Endothelial cell of hepatic sinusoid (primary cell): ENCODE data around the gene ABLIM2.
"Not testable (repeated sequence)": the region's sequence is repeated elsewhere in the genome, so short reads cannot be mapped to it uniquely, and the experiment has no call there.

Experiments
- in situ Hi-C: cut with HindIII; loops from 2 replicates; pipeline ENCODE4 v1.10.0; 2017; ENCODE audit warnings: low sequenced_read_pairs

The ABLIM2 gene

DNA sequence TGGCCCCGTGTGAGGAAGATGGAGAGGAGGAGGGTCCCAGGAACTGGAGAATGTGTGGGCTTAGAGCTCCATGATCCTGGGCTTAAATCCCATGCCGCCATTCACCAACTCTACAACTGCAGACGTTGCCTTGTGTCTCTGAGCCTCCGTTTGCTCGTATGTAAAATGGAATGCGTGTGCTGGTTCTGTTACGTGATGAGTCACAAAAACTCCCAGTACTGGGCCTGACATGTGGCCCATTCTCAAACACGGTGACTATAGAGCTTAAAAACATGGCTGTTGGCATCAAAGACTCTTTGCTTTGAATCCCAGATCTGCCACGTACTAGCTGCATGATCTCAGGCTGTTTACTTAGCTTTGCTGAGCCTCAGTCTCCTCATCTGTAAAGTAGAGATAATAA is 206.0 kb downstream of the ABLIM2 start:
- in situ Hi-C loops = no loop called here

DNA sequence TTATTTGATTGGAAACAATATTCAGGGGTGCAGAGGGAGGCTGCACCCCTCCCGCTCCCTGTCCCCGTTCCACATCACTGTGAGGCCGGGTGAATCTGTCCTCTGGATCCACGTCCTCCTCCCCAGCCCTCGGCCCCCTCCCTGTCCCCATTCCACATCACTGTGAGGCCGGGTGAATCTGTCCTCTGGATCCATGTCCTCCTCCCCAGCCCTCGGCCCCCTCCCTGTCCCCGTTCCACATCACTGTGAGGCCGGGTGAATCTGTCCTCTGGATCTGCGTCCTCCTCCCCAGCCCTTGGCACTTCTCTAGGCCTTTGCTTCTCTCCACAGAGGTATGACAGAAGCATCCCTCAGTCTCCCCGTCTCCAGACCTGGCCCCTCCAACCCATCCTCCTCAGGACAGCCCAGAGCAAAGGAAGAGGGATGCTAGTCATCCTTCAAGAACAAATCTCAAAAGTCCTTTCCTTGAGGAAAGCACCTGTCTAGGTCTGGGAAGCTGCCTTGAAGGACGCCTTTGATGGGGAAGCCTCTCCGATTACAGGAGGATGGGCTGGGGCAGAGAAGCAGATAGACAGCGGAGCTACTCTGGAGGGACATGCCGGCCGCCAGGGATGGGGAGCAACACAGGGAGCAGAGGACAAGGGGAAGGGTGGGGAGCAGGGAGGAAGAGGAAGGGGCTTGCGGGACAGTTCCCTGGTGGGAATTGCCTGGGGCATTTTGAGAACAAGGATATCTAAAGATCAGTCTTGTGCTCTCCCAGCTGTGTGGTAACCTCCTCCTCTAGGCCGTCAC is 208.1 kb downstream of the ABLIM2 start:
- in situ Hi-C loops = no loop called here

DNA sequence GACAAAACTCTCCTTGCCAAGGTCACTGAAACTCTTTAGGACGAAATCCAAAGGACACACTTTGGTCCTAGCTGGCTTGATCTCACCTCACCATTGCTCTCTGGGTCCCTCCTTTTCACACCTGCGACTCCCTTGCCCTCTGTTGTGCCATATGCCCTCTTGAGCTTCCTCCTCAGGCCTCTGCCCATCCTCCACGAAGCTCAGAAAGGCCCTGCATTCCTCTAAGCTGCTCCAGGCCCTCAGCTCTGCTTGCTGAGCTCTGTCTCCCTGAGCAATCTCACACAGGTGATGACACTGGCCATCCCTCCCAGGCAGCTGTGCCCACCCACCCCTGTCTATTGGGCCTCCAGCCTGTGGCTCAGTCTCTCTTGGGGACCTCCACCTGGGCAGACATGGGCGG is 208.9 kb downstream of the ABLIM2 start:
- in situ Hi-C loops = loop anchor here (5.0 kb wide), 1 partner anchor 58 kb away; no protein-coding TSS in a partner anchor

DNA sequence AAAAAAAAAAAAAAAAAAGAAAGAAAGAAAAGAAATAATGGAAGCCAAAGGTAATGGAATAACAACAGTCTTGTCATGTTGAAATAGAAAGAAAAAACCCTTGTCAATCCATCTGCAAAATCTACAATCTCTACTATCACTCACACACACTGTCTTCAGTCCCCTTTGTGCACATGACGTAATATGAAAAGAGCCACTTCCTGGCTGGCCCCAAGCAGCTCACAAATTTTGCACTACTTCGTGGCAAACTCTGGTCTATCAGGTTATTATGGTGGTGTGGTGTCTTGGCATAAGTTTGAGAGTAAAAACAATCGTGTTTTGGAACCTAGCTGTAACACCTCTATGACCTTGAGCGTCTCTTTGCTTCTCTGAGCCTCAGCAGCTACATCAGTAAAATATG is 210.7 kb downstream of the ABLIM2 start:
- in situ Hi-C loops = loop anchor here (5.0 kb wide), 1 partner anchor 59 kb away; no protein-coding TSS in a partner anchor

DNA sequence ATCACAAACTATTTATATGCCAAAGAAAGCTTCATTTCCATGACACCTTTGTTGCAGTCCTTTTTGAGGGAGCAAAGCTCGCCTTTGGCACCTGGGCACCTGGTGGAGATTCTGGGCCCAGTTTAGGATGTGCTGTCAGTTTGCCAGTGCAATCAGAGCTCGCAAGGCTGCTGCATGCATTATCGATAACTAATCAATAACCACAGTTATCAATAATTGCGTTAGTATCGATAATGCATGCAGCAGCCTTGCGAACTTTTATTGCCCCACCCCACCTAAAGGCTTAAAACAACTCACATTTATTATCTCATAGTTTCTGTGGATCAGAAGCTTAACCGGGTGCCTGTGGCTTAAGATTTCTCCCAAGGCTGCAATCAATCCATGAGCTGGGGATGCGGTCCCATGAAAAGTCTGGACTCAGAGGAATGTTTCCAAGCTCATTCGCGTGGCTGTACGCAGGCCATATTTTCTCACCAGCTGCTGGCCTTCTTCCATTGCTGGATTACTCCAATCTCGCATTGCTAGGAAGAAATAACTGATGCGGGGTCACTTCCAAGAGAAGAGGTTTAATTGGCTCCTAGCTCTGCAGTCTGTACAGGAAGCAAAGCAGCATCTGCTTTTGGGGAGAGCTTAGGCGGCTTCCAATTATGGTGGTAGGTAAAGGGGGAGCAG is 212.8 kb downstream of the ABLIM2 start:
- in situ Hi-C loops = loop anchor here (5.0 kb wide), 1 partner anchor 61 kb away; no protein-coding TSS in a partner anchor

DNA sequence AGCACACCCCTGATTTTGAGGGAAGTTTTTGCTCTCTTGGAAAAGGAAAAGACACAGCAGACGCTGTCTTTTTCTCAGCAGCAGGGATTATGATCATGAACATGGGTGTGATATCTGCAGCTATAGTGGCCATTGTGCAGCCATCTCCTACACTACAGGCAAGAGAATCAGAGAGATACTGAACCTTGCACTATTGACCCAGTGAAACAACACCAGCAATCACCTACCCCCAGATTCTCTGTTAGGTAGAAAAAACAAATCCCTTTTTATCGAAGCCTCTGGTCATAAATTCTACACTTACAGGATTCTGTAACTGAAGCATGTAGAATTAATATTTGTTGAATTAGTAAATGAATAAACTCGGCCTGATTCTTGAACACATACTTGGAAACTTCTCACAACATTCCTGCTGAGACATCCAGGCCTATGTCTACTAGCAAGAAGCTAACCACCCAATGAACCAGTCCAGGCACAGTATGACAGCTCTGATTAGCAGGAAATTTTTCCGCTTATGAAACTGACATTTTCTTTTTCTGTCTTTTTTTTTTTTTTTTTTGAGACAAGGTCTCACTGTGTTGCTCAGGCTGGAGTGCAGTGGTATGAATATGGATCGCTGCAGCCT is 213.9 kb downstream of the ABLIM2 start:
- in situ Hi-C loops = loop anchor here (5.0 kb wide), 1 partner anchor 63 kb away; no protein-coding TSS in a partner anchor

DNA sequence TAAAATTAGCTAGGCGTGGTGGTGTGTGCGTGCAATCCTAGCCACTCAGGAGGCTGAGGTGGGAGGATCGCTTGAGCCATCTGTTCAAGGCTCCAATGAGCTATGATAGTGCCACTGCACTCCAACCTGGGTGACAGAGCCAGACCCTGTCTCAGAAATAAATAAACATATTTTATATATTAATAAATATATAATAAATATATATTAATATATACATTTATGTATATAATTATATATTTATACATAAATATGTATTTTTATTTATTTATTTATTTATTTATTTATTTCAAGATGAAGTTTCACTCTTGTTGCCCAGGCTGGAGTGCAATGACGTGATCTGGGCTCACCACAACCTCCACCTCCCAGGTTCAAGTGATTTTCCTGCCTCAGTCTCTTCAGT is 214.9 kb downstream of the ABLIM2 start:
- in situ Hi-C loops = not testable (repeated sequence)

DNA sequence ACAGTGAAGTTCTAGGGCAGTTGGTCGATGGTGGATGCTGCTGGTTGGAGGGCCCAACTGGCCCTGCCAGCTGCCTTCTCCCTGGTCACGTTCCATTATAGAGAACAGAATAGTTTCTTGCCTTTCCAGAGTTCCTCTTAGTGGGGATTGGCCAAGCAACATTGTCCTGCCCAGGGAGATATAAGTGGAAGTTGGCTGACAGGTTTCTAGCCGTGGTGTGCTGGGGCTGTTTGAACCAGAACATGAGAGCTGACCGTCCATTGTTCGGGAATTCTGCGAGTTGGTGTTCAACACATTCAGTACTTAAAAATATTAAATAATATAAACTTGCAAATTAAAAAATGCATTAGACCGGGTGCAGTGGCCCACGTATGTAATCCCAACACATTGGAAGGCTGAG is 215.4 kb downstream of the ABLIM2 start:
- in situ Hi-C loops = no loop called here

DNA sequence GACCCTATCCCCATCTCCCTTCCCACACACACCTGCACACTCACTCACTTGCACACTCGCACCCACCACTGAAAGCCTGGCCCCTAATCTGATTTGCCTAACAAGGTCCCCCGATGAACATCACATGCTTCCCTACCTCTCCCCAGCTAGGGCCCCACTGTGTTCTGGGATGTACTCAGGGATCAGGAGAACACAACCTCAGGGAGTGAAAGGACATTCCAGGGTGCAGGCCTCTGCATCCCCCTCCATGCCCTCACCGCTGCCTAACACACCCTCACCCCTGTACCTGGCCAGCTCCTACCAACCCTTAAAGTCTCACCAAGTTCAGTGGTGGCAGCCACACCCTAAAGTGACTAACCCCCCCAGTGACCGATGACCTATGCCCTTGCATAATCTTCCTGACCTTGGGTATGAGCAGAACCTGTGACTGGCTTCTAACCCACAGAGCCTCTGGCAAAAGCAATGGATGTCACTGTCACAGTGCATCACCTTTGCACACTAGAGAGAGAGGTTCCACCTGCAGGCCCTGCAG is 216.6 kb downstream of the ABLIM2 start:
- in situ Hi-C loops = no loop called here

DNA sequence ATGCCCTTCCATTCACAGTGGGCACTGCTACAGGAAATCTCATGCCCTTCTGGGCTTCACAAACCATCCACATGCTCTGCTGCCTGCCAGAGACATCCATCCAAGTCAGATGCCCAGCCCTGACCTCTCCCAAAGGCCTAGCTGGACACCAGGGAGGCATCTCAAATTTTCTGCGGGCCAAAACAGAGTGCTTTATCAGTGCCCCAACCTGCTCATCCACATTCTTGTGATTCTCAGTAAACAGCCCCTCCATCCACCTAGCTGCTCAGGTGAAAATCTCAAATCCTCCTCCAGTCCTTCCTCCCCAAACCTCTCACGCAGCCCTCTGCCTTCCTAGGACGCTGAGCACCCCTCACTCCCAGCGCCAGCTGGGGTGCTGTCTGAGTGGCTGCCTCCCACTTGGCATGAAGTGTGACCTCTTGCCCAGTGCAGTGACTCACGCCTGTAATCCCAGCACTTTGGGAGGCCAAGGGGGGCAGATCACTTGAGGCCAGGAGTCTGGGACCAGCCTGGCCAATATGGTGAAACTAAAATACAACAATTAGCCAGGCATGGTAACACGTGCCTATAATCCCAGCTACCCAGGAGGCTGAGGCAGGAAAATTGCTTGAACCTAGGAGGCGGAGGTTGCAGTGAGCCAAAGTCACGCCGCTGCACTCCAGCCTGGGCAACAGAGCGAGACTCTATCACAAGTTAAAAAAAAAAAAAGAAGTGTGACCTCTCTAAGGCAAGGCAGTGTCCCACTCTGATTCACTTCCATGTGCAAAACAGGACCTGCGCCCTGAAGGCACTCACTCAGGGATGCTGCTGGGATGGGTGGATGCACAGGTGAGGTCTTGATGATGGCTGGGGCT is 217.3 kb downstream of the ABLIM2 start:
- in situ Hi-C loops = no loop called here

DNA sequence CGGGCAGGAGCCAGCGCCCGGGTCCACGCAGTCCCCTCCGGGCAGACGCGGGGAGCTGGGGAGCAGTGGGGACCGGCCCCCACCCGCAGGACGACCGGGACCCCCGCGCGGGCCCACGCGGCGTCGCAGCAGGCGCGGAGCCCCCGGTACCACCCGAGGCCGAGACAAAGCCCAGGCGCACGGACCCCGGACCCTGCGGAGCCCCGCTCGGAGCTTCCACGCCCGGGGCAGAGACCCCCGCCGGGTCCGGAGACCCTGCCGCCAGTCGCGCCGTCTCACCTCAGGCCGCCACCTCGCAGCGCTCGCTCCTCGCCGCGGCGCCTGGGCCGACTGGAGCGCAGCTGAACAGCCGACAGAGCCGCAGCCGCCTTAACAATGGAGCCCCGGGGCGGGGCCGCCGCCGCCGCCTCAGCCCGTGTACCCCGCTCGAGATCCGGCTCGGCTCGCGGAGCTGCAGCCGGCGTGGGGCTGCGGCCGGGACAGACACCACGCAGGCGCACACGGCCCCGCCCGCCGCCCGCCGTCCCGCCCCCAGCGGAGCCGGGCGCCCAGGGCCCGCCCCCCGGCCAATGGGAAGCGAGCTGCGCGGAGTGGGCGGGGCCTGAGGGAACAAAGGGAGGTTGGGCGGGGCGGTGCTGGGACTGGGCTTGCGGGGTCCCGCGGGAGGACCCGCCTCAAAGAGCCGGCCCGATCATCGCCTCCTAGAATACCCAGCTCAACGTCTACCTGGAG is 219.1 kb downstream of the ABLIM2 start, which contains the start of gene AFAP1:
Gene AFAP1, minus strand, starts transcription at position 485 of the 732 bp plus-strand sequence. CDS start 67,783 bp downstream, outside the sequence.
- in situ Hi-C loops = loop anchor here (5.0 kb wide), 2 partner anchors 67 to 117 kb away; no protein-coding TSS in a partner anchor

DNA sequence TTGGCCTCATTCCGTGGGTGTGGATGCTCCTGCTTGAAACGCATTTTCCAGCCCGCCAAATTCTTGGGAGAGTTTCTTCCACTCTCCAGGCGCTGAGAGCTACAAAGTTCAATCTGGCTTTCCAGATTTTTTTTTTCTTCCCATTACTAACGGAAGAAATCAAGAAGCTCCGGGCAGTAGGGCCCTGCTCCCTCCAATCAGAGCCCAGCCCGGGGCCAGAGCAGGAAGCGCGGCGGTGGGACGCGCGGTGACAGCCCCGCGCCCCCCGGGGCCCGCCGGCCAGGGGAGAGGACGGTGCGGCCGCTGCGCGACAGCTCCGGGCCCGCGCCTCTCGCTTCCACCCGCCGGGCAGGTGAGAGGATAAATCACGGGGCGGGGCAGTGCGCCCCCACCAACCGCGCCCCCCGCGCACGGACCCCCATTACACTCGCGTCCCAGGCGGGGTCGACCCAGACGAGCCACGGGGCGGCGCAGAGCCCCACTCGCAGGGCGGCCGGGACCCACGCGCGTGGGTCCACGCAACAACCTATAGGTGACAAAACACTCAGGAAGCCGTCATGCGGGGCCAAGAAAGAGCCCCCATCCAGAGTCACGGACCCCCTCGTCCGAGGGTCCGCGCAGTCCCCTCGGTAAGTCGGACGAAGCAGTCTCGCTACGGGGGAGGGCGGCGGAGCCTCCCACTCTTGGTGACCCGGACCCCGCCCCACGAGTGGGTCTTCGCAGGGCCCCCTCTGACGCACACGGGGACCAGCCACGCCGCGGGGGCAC is 219.8 kb downstream of the ABLIM2 start:
- in situ Hi-C loops = loop anchor here (5.0 kb wide), 2 partner anchors 66 to 116 kb away; no protein-coding TSS in a partner anchor

DNA sequence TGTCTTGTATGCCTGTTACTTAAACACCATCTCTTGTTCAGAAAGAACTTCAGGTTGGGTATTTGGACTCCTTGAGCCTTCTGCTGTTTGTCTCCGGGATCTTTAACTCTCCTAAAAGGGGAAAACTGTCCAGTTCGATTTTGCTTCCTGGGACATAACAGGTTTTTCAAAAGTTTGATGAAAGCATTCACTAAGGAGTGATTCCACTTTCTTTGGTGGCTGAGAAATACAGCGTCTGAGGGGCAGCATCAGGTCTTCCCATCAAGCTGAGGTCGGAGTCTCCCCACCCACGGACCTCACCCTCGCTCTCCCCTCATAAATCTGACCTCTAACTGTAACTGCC is 220.4 kb downstream of the ABLIM2 start:
- in situ Hi-C loops = loop anchor here (5.0 kb wide), 2 partner anchors 66 to 116 kb away; no protein-coding TSS in a partner anchor

DNA sequence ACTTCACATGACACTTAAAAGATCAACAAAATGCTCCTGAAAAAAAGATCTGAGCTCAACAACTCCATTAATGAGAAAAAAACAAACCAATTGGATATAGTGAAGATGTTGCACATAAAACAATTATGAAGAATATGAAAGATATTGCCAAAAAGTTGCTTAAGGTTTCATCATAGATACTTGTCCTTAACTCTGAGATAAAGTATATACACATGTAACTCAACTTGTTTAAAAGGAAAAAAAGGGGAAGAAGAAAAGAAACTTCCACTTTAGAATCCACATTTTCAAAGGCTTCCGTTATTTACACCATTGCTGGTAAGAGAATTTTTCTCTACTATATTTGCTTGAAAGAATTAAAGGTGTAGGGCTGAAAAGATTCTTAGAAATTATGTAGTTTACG is 221.6 kb downstream of the ABLIM2 start:
- in situ Hi-C loops = loop anchor here (5.0 kb wide), 2 partner anchors 65 to 115 kb away; no protein-coding TSS in a partner anchor

DNA sequence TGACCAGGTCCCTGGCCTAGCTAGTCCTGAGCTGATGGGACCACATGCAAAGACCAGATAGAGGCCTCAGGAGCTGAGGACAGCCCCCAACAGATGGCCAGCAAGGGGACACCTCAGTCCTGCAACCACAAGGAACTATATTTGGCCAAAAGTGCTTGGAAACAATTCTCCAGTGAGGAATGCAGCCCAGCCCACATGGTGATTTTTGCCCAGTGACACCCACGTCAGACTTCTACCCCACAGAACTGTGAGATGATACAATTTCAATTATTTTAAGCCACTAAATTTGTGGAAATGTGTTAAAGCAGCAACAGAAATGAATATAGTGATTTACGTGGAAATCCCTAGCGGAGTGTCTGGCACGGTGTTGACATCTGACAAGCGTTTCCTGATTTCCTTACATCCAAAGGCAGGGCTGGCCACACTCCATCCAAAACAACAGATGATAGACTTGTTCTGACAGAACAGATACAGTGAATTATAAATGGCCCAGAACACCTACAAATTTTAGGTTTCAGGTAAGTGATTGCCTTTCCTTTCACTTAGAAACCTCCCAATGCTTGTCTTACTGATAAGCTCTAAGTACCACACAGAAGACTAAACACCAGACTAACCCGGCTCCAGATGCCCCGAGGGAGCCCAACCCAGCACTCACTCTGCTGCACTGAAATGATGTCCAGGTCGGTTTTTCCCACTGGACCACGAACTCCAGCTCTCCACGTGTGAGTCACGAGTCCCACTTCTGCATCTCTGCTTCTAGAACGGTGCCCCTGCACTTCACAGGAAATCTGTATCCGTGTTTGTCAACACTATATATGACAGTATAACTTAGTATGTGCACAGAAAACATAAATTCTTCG is 224.7 kb downstream of the ABLIM2 start:
- in situ Hi-C loops = no loop called here

DNA sequence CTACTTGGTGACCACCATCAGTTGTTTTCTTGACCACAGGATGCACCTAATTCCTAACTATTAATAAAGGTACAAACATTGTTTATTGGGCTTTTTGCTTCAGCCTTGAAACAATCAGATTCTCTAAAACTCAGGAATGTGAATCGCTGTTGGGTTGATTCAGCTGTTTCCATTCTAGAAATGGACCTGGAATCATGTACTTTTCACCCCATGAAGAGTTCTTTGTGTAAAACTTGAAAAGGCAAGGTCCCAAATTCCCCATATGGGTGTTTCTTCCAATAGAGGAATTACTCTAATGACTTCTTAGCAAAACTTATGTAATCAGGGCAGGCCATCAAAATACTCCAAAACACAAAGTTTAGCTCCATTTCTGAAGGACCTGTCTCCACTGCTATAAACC is 226.3 kb downstream of the ABLIM2 start:
- in situ Hi-C loops = no loop called here

DNA sequence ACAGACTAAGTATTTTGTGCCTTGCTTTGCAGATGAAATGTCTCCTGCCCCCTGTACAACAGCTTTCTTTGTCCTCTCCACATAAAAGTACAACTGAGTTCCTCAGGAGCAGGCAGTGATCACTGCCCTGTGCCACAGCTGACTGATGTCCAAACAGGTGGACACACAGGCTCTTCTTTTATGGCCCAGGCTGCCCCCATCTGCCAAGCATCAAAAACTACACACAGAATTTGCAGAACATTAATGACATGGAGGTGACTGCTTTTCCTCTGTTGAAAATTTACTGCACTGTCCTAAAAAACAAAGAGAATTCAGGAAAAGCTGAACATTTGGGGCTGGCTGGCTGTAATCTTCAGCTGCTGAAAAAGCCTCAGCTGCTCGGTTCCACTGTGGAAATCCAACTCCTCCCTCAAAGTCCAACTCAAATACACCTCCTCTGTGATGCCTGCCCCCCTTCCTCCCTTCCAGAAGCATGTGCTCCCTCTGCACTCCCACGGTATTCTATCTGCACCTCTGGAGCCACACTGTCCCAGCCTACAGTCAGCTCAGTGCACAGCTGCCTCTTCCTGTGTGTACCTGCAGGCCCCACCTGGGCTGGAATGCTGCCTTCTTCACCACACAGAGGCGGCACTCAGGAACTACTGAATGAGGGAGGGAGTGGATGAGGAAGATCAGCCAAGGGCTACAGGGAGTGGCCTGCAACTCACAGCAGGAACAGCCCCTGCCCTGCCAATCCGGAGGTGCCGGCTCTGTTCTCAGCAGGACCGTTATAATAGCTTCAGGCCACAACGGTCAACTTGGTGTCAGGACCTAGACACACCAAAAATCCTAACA is 229.3 kb downstream of the ABLIM2 start:
- in situ Hi-C loops = no loop called here
